ENCODE data around the gene HCRT.

GRCh38 chr17:42166196-42166763, 19.0 kb downstream of the HCRT start:
- no peak for TF ChIP-seq CTCF (conservative IDR thresholded peaks at IDR 0.05; ENCODE audit: low read depth, low read length)
- no peak for TF ChIP-seq EZH2 (IDR thresholded peaks at IDR 0.05; ENCODE audit: borderline replicate concordance, low read depth, low read length, poor library complexity, severe bottlenecking)
